Activated CD8-positive, alpha-beta T cell treated with anti-CD3 and anti-CD28 coated beads, Interleukin-2, amount 10 ng/mL, durations not matched to agents 7 days and 5 days (primary cell): ENCODE results near the gene PROM2. TPM values are rescaled to one million over a fixed set of nuclear protein-coding genes. Genes with fewer than 3 reads are reported as not detected.

Experiments used
- ATAC-seq: fragments of 150-1000 bp; cut with Tn5 transposase; one replicate; pipeline ENCODE4 v1.10.0; 2021; ENCODE audit warnings: moderate library complexity
- CTCF ChIA-PET: fragments of 350-600 bp; sonication (Branson Sonifier 250); formaldehyde crosslinking; loops from one replicate; lab custom pipeline; 2021; ENCODE audit warnings: antibody characterized with exemption; lab: Charles Lee
- POLR2A ChIA-PET: fragments of 350-600 bp; sonication (Branson Sonifier 250); formaldehyde crosslinking; loops from one replicate; lab custom pipeline; 2021; ENCODE audit warnings: antibody characterized with exemption; lab: Charles Lee
- DNase-seq: peaks from one replicate; pipeline ENCODE4 v3.0.0-alpha.2; 2020
- H3K27ac Mint-ChIP-seq: one replicate; pipeline ENCODE4 v1.8.0; 2021; ENCODE audit warnings: mild to moderate bottlenecking, mixed read lengths
- H3K27me3 Mint-ChIP-seq: one replicate; pipeline ENCODE4 v1.8.0; 2021; ENCODE audit warnings: low read depth, mixed read lengths
- H3K36me3 Mint-ChIP-seq: one replicate; pipeline ENCODE4 v1.8.0; 2021; ENCODE audit warnings: low read depth, mixed read lengths
- H3K4me1 Mint-ChIP-seq: one replicate; pipeline ENCODE4 v1.8.0; 2021; ENCODE audit warnings: low read depth, mixed read lengths
- H3K4me3 Mint-ChIP-seq: one replicate; pipeline ENCODE4 v1.8.0; 2021; ENCODE audit warnings: mild to moderate bottlenecking, mixed read lengths
- H3K9me3 Mint-ChIP-seq: one replicate; pipeline ENCODE4 v1.8.0; 2022; ENCODE audit warnings: mixed read lengths; ENCODE audit not compliant: insufficient read depth
- total RNA-seq, 2 experiments: library from RNA; stranded (reverse); gene quantifications; one replicate each; pipeline ENCODE4 v1.2.3, GENCODE V29; 2021

Gene PROM2
- total RNA-seq, 2 experiments from 2014 or later, result 0.34 to 0.47 TPM

DNA sequence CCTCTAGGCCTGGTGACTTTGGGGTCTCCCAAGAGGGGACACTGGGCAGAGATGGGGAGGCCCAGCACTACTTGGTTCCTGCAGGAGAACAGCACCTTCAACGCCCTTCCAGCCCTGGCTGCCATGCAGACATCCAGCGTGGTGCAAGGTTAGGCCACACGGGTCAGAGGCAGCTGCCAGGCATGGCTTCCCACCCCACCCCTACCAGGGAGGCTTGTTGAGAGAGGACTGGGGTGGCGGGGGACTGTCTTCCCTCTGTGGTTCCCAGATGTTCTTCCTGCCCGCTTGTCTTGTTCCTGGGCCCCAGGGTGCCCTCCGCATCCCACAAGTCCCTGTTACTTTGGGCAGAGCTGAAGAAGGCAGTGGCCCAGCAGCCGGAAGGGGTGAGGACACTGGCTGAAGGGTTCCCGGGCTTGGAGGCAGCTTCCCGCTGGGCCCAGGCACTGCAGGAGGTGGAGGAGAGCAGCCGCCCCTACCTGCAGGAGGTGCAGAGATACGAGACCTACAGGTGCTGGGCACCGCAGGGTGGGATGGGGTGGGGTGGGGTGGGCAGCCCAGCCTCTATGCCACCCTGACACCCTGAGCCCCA, 4.5 kb downstream of the PROM2 start:
- H3K36me3 Mint-ChIP-seq, result no peaks in the 10 kb centered on the region
- ATAC-seq (no peak), DNase-seq (no peak)
- CTCF ChIA-PET, result no interaction called here
- no peak overlapping the region for H3K4me3 Mint-ChIP-seq
- no peaks in the 10 kb centered on the region for H3K4me1 Mint-ChIP-seq
- POLR2A ChIA-PET, result no interaction called here
- no peaks in the 10 kb centered on the region for H3K9me3 Mint-ChIP-seq
- H3K27ac Mint-ChIP-seq, result no peak overlapping the region
- no peaks in the 10 kb centered on the region for H3K27me3 Mint-ChIP-seq

DNA sequence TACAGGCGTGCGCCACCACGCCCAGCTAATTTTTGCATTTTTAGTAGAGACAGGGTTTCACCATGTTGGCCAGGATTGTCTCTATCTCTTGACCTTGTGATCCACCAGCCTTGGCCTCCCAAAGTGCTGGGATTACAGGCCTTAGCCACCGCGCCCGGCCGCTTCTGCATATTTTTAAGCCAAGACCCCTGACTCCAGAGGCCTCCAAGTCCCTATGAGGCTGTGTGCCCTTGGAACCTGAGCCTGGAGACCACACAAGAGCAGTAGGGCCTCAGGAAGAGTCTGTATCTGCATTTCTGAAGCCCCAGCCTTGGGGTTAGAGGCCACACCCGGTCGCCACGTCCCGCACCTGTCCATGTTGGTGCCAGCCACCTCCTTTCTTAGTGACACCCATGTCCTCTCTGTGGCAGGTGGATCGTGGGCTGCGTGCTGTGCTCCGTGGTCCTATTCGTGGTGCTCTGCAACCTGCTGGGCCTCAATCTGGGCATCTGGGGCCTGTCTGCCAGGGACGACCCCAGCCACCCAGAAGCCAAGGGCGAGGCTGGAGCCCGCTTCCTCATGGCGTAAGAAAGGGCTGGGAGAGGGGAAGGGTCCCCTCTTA, 5.3 kb downstream of the PROM2 start:
- ChIA-PET POLR2A (no interaction called here), CTCF (no interaction called here)

DNA sequence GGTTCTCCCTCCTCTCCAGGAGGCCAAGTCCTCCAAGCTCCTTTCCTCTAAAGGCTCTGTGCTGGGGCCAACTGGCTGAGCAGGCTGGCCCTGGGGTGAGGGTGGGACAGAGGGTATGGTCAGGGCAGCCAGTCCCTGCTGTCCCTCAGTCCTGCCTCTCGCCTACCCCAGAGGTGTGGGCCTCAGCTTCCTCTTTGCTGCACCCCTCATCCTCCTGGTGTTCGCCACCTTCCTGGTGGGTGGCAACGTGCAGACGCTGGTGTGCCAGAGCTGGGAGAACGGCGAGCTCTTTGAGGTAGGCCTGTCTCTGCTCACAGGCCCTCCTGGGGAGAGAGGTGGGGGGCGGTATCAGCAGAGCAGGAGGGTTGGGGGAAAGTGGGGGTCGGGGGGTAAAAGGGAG, 6.8 kb downstream of the PROM2 start:
- Mint-ChIP-seq H3K36me3 (no peaks in the 10 kb centered on the region), H3K27ac (no peak overlapping the region), H3K9me3 (no peaks in the 10 kb centered on the region), H3K4me1 (no peaks in the 10 kb centered on the region), H3K27me3 (no peaks in the 10 kb centered on the region), H3K4me3 (no peak overlapping the region)
- no peak for ATAC-seq
- ChIA-PET CTCF (no interaction called here), POLR2A (no interaction called here)
- no peak for DNase-seq

More for the DNA sequence above, 5.3 kb downstream of the PROM2 start:
- Mint-ChIP-seq H3K9me3 (no peaks in the 10 kb centered on the region), H3K4me3 (no peak overlapping the region), H3K27ac (no peak overlapping the region), H3K27me3 (no peaks in the 10 kb centered on the region), H3K36me3 (no peaks in the 10 kb centered on the region), H3K4me1 (no peaks in the 10 kb centered on the region)
- DNase-seq (no peak), ATAC-seq (no peak)

DNA sequence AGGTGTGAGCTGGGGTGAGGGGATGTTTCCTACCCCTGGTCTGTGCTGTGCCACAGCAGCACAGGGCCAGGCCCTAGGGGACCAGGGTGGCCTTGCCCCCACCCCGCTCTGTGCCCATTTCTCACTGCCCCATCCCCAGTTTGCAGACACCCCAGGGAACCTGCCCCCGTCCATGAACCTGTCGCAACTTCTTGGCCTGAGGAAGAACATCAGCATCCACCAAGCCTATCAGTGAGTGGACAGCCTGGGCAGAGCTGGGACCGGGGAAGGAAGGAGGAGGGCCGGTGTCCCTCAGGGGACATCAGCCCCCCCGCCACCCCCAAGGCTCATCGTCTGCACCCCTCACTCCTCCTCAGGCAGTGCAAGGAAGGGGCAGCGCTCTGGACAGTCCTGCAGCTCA, 7.5 kb downstream of the PROM2 start:
- Mint-ChIP-seq H3K4me3 (no peak overlapping the region), H3K9me3 (no peaks in the 10 kb centered on the region), H3K36me3 (no peaks in the 10 kb centered on the region), H3K27ac (no peak overlapping the region), H3K27me3 (no peaks in the 10 kb centered on the region), H3K4me1 (no peaks in the 10 kb centered on the region)
- DNase-seq, result no peak
- CTCF ChIA-PET, result no interaction called here
- POLR2A ChIA-PET, result no interaction called here
- ATAC-seq, result no peak

DNA sequence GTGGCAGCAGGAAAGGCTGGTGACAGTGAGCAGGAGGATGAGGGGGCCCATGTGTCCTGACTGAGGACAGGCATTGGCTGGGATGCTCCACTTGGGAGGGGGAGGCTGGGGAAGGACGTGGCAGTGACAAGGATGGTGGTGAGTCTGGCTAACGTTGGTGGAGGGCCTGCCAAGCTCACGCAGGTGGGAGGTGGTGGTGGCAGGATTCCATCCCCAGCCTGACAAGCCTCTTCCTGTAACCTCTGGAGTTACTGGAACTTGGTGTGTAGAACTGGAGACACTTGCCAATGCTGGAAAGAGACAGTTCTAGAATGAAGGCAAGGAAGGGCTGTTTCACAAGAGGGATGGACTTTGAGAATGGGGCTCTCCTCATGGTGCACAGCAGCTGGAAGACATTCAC, 8.2 kb downstream of the PROM2 start:
- Mint-ChIP-seq H3K27me3 (no peaks in the 10 kb centered on the region), H3K9me3 (no peaks in the 10 kb centered on the region), H3K4me3 (no peak overlapping the region), H3K36me3 (no peaks in the 10 kb centered on the region), H3K4me1 (no peaks in the 10 kb centered on the region), H3K27ac (no peak overlapping the region)
- CTCF ChIA-PET, result no interaction called here
- POLR2A ChIA-PET, result no interaction called here
- no peak for ATAC-seq
- DNase-seq, result no peak

DNA sequence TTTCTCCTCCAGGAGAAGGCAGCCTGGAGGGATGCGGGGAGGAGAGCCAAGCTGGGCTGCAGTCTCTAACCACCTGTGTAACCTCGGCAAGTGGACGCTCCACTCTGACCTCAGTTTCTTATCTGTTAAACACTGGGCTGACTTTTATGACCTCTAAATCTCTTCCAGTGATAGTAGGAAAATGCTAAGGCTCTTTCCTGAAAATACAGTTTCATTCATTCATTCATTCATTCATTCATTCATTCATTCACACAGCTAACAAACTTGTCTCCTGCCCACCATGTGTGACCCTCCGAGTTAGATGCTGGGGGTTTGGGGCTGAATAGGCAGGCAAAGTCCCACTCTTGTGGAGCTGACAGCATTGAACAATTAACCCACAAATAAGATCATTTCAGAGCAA, 9.3 kb downstream of the PROM2 start:
- ATAC-seq (no peak), DNase-seq (no peak)
- H3K27ac Mint-ChIP-seq, result no peak overlapping the region
- no peaks in the 10 kb centered on the region for H3K9me3 Mint-ChIP-seq
- POLR2A ChIA-PET, result no interaction called here
- no peaks in the 10 kb centered on the region for H3K27me3 Mint-ChIP-seq
- no peaks in the 10 kb centered on the region for H3K4me1 Mint-ChIP-seq
- CTCF ChIA-PET, result interaction anchor here (0.6 kb wide), 1 partner anchor 62 kb away, joined by 3 read pairs; no protein-coding TSS in a partner anchor
- no peaks in the 10 kb centered on the region for H3K36me3 Mint-ChIP-seq
- no peak overlapping the region for H3K4me3 Mint-ChIP-seq

DNA sequence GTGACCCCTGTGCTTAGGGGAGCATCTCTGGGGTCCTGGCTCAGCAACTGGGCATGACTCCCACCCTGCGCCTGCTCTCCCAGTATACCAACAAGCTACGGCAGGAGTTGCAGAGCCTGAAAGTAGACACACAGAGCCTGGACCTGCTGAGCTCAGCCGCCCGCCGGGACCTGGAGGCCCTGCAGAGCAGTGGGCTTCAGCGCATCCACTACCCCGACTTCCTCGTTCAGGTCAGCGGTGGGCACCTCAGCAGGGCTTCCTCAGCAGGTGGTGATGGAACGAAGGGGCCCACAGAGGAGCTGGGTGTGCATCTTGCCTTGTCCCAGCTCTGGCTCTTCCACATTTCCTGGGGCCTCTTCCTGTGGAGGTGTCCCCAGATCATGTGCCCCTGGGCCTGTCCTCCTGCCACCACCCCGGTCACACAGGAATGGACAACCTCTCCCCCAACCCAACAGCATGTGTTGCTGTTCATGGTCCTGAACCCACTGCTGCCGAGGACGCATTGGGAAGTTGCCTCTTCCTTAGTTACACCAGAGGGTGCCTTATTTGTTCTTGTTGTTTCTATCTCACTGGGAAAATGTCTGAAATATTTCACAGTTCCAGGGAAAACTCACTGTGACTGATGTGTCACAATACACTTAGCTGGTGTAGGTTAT, 10.8 kb downstream of the PROM2 start:
- H3K4me3 Mint-ChIP-seq, result no peak overlapping the region
- POLR2A ChIA-PET, result interaction anchor here (1.1 kb wide), 1 partner anchor 16 kb away, joined by 3 read pairs; no protein-coding TSS in a partner anchor
- no peak for ATAC-seq

DNA sequence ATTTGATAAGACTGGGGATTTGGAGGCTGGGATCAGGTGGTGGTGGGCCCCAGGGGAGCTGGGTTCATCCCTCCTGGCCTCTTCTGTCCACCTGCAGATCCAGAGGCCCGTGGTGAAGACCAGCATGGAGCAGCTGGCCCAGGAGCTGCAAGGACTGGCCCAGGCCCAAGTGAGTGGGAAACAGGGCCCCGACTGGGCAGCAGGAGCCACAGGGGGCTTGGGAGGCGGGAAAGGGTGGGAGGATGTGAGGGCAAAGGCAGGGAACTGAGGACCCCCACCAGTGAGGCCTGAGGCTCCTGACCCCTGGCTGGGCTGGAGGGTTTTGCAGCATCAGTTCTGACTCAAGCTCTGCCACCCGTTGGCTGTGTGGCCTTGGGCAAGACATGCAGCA, 11.3 kb downstream of the PROM2 start:
- peaks cover 4% of the 10 kb centered on the region for H3K9me3 Mint-ChIP-seq
- no peaks in the 10 kb centered on the region for H3K27me3 Mint-ChIP-seq
- ChIA-PET POLR2A (no interaction called here), CTCF (no interaction called here)
- ATAC-seq (no peak), DNase-seq (no peak)
- no peak overlapping the region for H3K4me3 Mint-ChIP-seq
- H3K27ac Mint-ChIP-seq, result no peak overlapping the region
- H3K36me3 Mint-ChIP-seq, result no peaks in the 10 kb centered on the region
- no peaks in the 10 kb centered on the region for H3K4me1 Mint-ChIP-seq

More for the DNA sequence above, 10.8 kb downstream of the PROM2 start:
- no peaks in the 10 kb centered on the region for H3K36me3 Mint-ChIP-seq
- no peak for DNase-seq
- no peaks in the 10 kb centered on the region for H3K9me3 Mint-ChIP-seq
- H3K27me3 Mint-ChIP-seq, result no peaks in the 10 kb centered on the region
- H3K27ac Mint-ChIP-seq, result no peak overlapping the region
- H3K4me1 Mint-ChIP-seq, result no peaks in the 10 kb centered on the region
- CTCF ChIA-PET, result no interaction called here

DNA sequence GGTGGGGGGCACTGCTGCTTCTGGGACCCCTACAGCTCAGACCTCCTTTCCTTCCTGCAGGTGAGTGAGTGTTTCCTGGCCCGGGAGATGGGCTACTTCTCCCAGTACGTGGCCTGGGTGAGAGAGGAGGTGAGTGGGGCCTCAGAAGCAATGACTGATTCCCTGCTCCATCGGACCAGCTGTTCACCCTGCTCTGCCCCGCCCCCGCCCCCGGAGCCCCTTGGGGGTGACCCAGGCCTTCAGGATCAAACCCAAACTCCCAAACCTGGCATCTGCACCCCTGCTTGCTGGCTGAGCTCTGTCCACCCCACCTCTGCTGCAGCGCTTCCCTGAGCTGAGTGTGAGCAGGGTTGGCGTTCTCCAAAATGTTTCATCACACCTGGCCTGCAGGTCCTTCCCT, 13.1 kb downstream of the PROM2 start:
- no peaks in the 10 kb centered on the region for H3K27me3 Mint-ChIP-seq
- peaks cover 2% of the 10 kb centered on the region for H3K36me3 Mint-ChIP-seq
- ATAC-seq, result no peak
- POLR2A ChIA-PET, result no interaction called here
- no peak overlapping the region for H3K27ac Mint-ChIP-seq
- H3K9me3 Mint-ChIP-seq, result peaks cover 13% of the 10 kb centered on the region
- no peak overlapping the region for H3K4me3 Mint-ChIP-seq
- no peak for DNase-seq
- H3K4me1 Mint-ChIP-seq, result no peaks in the 10 kb centered on the region
- CTCF ChIA-PET, result no interaction called here

DNA sequence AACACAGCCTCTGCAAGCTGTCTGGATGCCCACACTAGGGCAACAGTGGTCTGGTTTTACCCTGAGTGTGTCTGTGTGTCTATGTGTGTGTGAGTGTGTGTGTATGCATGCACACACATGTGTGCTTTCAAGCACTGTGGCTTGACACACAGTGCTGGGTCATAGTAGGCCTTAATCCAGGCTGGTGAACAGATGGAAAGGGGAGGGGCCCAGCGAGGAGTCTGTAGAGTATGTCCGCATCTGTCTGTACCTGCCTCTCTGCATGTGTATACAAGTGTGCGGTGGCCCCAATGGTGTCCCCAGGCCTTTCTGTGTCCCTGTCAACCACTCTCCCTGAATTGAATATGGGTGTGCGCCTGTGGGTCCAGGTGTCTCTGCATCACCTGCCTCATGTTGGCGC, 13.6 kb downstream of the PROM2 start:
- DNase-seq (no peak), ATAC-seq (no peak)
- peaks cover 15% of the 10 kb centered on the region for H3K9me3 Mint-ChIP-seq
- H3K36me3 Mint-ChIP-seq, result peaks cover 2% of the 10 kb centered on the region
- H3K27ac Mint-ChIP-seq, result no peak overlapping the region
- POLR2A ChIA-PET, result no interaction called here
- no peak overlapping the region for H3K4me3 Mint-ChIP-seq
- no peaks in the 10 kb centered on the region for H3K4me1 Mint-ChIP-seq
- H3K27me3 Mint-ChIP-seq, result no peaks in the 10 kb centered on the region
- CTCF ChIA-PET, result no interaction called here

DNA sequence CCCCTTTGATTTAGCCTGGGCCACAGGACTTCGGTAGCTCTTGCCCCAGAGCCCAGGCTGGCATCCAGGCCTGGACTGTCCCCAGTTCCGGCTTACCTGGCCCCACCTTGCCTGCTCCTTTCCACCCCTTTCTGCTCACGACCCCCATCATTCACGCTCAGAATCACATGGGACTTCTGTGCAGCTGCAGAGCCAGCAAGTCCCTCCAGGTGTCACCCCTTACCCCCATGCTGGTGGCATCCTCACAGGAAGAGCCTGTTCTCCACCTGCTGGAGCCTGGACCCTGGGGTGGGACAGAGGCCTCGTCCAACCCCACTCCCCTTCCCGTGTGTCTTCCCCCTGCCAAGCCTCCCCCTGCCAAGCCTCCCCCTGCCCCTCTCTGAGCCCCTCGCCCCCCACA, 15.0 kb downstream of the PROM2 start:
- Mint-ChIP-seq H3K4me3 (no peak overlapping the region), H3K27me3 (no peaks in the 10 kb centered on the region), H3K36me3 (peaks cover 2% of the 10 kb centered on the region), H3K4me1 (no peaks in the 10 kb centered on the region), H3K27ac (no peak overlapping the region), H3K9me3 (peaks cover 15% of the 10 kb centered on the region)
- DNase-seq, result no peak
- POLR2A ChIA-PET, result no interaction called here
- CTCF ChIA-PET, result no interaction called here
- no peak for ATAC-seq

DNA sequence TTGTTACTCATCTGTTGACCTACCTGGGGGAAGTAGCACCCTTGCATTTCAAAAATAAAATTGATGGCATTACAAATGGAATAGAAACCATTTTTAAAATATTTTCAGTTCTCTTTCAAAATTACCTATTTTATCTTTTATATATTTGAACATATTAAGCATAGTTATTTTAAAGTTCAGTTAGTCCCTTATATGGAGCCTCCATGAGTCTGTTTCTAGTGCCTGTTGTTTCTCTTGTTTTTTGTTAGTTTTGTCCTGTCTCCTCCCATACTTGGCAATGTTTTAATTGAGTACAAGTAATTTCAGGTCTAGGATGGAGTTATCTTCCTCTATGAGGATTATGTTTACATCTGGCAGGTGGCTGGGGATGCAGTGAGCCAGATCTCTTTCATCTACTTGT, 17.0 kb downstream of the PROM2 start:
- ChIA-PET CTCF (no interaction called here), POLR2A (no interaction called here)
- H3K36me3 Mint-ChIP-seq, result peaks cover 2% of the 10 kb centered on the region
- ATAC-seq (no peak), DNase-seq (no peak)
- no peak overlapping the region for H3K4me3 Mint-ChIP-seq
- H3K4me1 Mint-ChIP-seq, result no peaks in the 10 kb centered on the region
- H3K27ac Mint-ChIP-seq, result no peak overlapping the region
- no peaks in the 10 kb centered on the region for H3K27me3 Mint-ChIP-seq
- peaks cover 15% of the 10 kb centered on the region for H3K9me3 Mint-ChIP-seq
